Nephron (organoid): ENCODE data around the gene SCT.
A peak's percentile ranks its signal among the peaks of the same experiment; 100 is the strongest.

Experiments used
- H3K27ac Mint-ChIP-seq, 3 experiments: 2 replicates each; pipeline ENCODE4 v1.8.0; 2020; ENCODE audit warnings: mixed read lengths in 3 of 3, mild to moderate bottlenecking in 2 of 3, moderate library complexity in 1 of 3
- H3K27me3 Mint-ChIP-seq: 2 replicates; pipeline ENCODE4 v1.8.0; 2021; ENCODE audit warnings: low read depth, mild to moderate bottlenecking, moderate library complexity, mixed read lengths
- H3K36me3 Mint-ChIP-seq: 2 replicates; pipeline ENCODE4 v1.8.0; 2020; ENCODE audit warnings: low read depth, mixed read lengths
- H3K4me1 Mint-ChIP-seq: 2 replicates; pipeline ENCODE4 v1.8.0; 2020; ENCODE audit warnings: mixed read lengths
- H3K4me3 Mint-ChIP-seq, 3 experiments: 2 replicates each; pipeline ENCODE4 v1.8.0; 2020; ENCODE audit warnings: mild to moderate bottlenecking in 3 of 3, mixed read lengths in 3 of 3, moderate library complexity in 2 of 3
- H3K9me3 Mint-ChIP-seq: 2 replicates; pipeline ENCODE4 v1.8.0; 2020; ENCODE audit warnings: mixed read lengths
- CTCF ChIP-seq, 3 experiments: fragments of 200-600 bp; sonication (generic); IDR thresholded peaks; one replicate each; pipeline ENCODE4 v1.5.0; 2021; ENCODE audit warnings: antibody characterized with exemption in 3 of 3; ENCODE audit not compliant: unreplicated experiment in 3 of 3

Gene SCT

DNA sequence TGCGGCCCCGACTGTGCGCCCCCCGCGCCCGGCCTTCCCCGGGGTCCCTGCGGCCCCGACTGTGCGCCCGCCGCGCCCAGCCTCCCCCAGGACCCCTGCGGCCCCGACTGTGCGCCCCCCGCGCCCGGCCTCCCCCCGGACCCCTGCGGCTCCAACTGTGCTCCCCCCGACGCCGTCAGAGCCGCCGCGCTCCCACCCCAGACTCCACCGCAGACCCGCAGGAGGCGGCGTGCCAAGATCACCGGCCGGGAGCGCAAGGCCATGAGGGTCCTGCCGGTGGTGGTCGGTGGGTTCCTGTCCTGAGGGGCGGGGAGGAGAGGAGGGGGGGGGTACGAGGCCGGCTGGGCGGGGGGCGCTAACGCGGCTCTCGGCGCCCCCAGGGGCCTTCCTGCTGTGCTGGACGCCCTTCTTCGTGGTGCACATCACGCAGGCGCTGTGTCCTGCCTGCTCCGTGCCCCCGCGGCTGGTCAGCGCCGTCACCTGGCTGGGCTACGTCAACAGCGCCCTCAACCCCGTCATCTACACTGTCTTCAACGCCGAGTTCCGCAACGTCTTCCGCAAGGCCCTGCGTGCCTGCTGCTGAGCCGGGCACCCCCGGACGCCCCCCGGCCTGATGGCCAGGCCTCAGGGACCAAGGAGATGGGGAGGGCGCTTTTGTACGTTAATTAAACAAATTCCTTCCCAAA lies 13.2 kb upstream of the SCT start:
- no peak for TF ChIP-seq CTCF (IDR thresholded peaks at IDR 0.05; ENCODE audit: unreplicated experiment in 3 of 3)
- peaks cover under 1% of the 10 kb centered on the region for H3K36me3 Mint-ChIP-seq
- H3K27me3 Mint-ChIP-seq = peaks cover 55% of the 10 kb centered on the region
- peaks cover 12% of the 10 kb centered on the region for H3K4me1 Mint-ChIP-seq
- H3K4me3 Mint-ChIP-seq = peak overlapping the region; percentile 34 to 43 (median 35)
- H3K9me3 Mint-ChIP-seq = no peaks in the 10 kb centered on the region
- H3K27ac Mint-ChIP-seq = no peak overlapping the region

DNA sequence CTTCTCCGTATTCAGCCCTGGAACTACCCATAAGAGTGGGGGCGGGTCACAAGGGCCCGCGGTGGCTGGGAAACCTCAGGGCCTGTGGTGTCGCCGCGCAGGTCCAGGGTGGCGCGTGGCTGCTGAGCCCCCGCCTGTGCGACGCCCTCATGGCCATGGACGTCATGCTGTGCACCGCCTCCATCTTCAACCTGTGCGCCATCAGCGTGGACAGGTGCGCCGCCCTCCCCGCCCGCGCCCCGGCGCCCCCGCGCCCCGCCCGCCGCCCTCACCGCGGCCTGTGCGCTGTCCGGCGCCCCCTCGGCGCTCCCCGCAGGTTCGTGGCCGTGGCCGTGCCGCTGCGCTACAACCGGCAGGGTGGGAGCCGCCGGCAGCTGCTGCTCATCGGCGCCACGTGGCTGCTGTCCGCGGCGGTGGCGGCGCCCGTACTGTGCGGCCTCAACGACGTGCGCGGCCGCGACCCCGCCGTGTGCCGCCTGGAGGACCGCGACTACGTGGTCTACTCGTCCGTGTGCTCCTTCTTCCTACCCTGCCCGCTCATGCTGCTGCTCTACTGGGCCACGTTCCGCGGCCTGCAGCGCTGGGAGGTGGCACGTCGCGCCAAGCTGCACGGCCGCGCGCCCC lies 12.5 kb upstream of the SCT start:
- no peaks in the 10 kb centered on the region for H3K9me3 Mint-ChIP-seq
- H3K4me3 Mint-ChIP-seq = peak overlapping the region in 2 of 3 experiments; percentile 70 to 71
- TF ChIP-seq CTCF (IDR thresholded peaks at IDR 0.05; ENCODE audit: unreplicated experiment in 3 of 3) = no peak
- peaks cover 12% of the 10 kb centered on the region for H3K4me1 Mint-ChIP-seq
- no peaks in the 10 kb centered on the region for H3K36me3 Mint-ChIP-seq
- peaks cover 62% of the 10 kb centered on the region for H3K27me3 Mint-ChIP-seq
- H3K27ac Mint-ChIP-seq = peak overlapping the region in 1 of 3 experiments; percentile 87

GRCh38 chr11:638631-639331 lies 11.8 kb upstream of the SCT start:
- Mint-ChIP-seq H3K9me3 (no peaks in the 10 kb centered on the region), H3K27me3 (peaks cover 67% of the 10 kb centered on the region), H3K27ac (peak overlapping the region; percentile 27 to 87 (median 60)), H3K36me3 (no peaks in the 10 kb centered on the region), H3K4me3 (peak overlapping the region; percentile 66 to 71 (median 70)), H3K4me1 (peaks cover 12% of the 10 kb centered on the region)
- TF ChIP-seq CTCF (IDR thresholded peaks at IDR 0.05; ENCODE audit: unreplicated experiment in 3 of 3) = no peak

DNA sequence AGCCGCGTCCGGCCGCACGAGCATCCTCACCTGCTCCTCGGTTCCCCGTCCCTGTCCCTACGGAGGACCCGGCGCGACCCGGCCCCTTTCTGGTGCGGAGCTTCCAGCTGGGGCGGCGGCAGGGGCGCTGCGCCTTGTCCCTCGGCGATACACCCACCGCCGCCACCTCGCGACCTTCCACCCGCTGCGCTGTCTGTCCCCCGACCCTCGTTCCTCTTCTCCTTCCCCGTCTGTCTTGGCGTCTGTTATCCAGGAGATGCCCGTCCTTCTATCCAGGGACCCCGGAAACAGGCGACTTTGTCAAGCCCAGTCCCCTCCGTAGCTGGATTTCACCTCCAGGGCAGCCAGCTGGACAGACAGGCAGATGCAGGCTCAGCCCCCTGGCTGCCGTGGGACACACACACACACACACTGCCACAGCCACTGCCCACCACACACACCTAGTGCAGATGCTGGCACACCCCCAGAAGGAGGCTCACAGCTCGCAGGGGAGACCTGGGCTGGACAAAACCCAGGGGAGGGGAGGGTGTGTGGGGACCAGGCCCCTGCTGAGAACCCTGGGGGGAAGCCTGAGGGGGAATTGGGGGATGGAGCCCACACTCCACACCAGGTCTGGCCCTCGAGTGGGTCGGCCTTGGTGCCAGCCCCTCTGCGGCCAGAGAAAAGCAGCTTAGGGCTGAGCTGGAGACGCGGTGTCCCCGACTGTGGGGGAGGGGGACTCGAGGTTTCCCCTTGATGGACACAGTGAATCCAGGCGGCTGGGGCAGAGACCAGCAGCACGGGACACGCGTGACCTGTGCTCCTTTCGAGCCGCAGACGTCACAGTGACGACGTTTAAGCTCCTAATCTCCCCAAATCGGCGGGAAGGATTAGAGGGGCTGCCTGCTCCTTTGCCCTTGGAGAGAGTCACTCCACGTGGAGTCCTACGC lies 10.9 kb upstream of the SCT start:
- Mint-ChIP-seq H3K27me3 (peaks cover 70% of the 10 kb centered on the region), H3K4me1 (peaks cover 14% of the 10 kb centered on the region), H3K27ac (peak overlapping the region in 1 of 3 experiments; percentile 49), H3K4me3 (peak overlapping the region; percentile 60 to 81 (median 61)), H3K9me3 (no peaks in the 10 kb centered on the region), H3K36me3 (peaks cover 2% of the 10 kb centered on the region)
- TF ChIP-seq CTCF (IDR thresholded peaks at IDR 0.05; ENCODE audit: unreplicated experiment in 3 of 3) = no peak

DNA sequence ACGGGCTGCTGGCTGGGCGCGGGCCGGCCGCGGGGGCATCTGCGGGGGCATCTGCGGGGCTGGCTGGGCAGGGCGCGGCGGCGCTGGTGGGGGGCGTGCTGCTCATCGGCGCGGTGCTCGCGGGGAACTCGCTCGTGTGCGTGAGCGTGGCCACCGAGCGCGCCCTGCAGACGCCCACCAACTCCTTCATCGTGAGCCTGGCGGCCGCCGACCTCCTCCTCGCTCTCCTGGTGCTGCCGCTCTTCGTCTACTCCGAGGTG lies 10.3 kb upstream of the SCT start:
- peaks cover 17% of the 10 kb centered on the region for H3K4me1 Mint-ChIP-seq
- no peaks in the 10 kb centered on the region for H3K9me3 Mint-ChIP-seq
- H3K4me3 Mint-ChIP-seq = peak overlapping the region in 2 of 3 experiments; percentile 60 to 81
- TF ChIP-seq CTCF (IDR thresholded peaks at IDR 0.05; ENCODE audit: unreplicated experiment in 3 of 3) = no peak
- peaks cover 74% of the 10 kb centered on the region for H3K27me3 Mint-ChIP-seq
- H3K36me3 Mint-ChIP-seq = peaks cover 5% of the 10 kb centered on the region
- no peak overlapping the region for H3K27ac Mint-ChIP-seq
